HG03457 (cell line): Measurements from ENCODE around the gene FANCD2.
A peak's percentile ranks its signal among the peaks of the same experiment; 100 is the strongest.
"Not testable (repeated sequence)": the region's sequence is repeated elsewhere in the genome, so short reads cannot be mapped to it uniquely, and the experiment has no call there.

Experiments
- ATAC-seq: cut with Tn5 transposase; IDR thresholded peaks from one replicate; pipeline ENCODE4 v1.9.1; 2021; ENCODE audit warnings: moderate number of reproducible peaks; ENCODE audit not compliant: unreplicated experiment

The FANCD2 gene

DNA sequence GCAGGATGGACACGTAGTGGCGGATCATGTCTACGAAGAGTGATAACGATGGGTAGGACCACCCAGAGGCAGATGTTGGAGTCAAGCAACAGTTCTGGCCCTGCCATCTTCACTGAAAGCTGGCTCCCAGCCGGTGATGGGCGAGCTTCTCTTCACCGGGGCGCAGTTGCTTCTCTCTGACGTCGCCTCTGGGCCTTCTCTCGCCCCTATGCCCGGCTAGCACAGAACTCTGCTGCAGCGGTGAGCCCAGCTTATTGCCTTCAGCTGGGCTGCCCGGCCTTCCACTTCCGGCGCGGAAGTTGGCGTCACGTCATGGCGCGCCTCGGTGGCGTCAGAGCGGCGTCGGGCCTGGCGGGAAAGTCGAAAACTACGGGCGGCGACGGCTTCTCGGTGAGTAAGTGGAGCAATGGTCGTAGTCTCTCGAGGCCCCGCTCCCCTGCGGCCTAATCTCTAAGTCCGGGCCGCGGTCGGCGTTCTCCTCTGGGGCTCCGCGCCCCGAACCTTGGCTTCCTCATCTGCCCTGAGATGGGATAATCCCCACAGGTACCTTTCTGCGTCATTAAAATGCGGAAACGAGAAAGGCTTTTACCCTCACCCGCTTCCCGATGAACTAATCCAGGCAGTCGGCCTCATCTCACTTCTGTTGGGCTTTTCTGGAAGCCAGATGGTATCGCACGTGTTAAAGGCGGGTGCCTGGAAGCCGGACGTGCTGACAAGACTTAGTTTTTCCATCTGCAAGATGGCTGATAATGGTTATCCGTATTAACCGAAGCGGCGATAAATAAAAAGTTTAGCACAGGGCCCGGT, at the start of gene FANCD2:
Gene FANCD2 (plus strand): TSS at position 354 of the 807 bp plus-strand sequence. CDS start 2,221 bp downstream, outside the sequence.
- peak; percentile 55 for ATAC-seq

GRCh38 chr3:9976721-9977709, 49.2 kb upstream of the FANCD2 start:
- no peak for ATAC-seq

DNA sequence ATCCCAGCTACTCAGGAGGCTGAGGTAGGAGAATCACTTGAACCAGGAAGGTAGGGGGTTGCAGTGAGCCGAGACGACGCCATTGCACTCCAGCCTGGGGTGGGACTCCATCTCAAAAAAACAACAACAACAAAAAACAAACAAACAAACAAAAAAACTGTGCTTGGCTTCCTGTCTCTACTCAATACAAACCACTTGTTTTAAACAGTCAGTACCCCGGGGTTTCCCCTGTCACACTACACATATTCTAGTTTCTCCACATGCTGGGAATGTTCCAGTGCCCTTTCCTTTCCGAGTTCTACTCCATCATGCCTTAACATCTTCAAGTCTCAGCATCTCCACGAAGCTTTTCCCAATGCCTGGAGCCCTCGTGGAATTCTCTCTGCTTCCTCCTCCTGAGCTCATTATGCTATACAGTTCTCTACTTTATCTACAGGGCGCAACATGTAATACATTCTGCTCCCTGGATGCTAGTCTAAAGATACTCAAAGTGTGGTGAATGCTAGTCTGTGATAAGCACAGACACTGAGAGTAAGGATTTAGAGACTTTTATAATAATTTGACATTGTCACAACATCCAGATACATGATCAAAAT, 47.4 kb upstream of the FANCD2 start:
- no peak for ATAC-seq

GRCh38 chr3:9980251-9980650, 46.0 kb upstream of the FANCD2 start:
- ATAC-seq, result no peak

DNA sequence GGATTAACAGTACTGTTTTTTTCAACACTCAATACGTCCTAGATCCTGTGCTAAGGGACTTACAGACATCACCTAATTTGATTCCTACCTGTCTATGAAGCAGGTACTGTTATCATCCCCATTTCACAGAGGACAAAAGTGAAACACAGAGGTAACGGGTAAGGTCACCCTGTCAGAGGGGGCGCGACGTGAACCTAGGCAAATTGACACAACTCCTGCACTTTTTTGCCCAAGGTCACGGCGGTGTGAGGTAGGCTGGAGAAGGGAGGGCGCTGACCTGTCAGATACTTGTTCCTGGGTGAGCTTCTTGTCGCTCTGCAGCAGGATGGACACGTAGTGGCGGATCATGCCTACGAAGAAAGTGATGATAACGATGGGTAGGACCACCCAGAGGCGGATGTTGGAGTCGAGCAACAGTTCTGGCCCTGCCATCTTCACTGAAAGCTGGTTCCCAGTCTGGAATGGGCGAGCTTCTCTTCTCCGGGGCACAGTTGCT, 40.0 kb upstream of the FANCD2 start:
- ATAC-seq, result peak; percentile 13

- ATAC-seq, result no peak
Observed at GRCh38 chr3:9994086-9994844, 32.0 kb upstream of the FANCD2 start.

GRCh38 chr3:10000686-10001085, 25.6 kb upstream of the FANCD2 start:
- ATAC-seq, result no peak

DNA sequence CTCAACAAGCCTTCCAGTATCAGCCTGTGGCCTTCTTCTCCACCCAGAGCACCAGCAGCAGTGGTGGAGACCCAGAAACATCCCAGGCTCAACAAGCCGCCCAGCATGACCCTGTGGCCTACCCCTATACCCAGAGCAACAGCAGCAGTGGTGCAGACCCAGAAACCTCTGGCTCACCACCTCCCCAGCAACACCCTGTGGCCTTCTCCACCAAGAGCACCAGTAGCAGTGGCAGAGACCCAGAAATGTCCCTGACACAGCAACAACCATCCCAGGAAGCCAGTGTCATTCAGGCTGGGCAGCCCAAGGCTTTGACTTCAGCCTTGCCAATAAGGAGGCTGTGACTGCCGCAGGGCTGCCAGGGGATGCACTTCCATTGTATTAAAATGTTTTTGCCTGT, 23.3 kb upstream of the FANCD2 start:
- ATAC-seq, result no peak

DNA sequence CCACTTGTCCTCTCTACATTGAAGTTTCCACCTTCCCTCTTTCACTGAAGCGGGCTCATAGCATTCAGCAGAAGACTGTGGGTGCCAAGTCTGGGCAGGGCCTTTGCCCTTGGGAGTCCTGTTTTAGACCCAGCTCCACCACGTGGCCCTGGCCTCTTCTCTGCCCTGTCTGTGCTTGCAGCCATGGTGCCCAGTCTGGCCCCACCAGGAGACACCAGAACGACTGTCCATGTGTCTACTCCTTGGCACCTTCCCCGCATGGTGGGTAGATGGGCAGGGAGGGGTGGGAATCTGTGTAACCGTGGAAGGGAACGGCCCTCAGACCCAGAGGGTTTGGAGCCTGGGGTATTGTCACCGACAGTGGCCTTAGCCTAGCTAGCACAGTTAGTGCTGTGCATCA, 21.7 kb upstream of the FANCD2 start:
- ATAC-seq, result no peak

DNA sequence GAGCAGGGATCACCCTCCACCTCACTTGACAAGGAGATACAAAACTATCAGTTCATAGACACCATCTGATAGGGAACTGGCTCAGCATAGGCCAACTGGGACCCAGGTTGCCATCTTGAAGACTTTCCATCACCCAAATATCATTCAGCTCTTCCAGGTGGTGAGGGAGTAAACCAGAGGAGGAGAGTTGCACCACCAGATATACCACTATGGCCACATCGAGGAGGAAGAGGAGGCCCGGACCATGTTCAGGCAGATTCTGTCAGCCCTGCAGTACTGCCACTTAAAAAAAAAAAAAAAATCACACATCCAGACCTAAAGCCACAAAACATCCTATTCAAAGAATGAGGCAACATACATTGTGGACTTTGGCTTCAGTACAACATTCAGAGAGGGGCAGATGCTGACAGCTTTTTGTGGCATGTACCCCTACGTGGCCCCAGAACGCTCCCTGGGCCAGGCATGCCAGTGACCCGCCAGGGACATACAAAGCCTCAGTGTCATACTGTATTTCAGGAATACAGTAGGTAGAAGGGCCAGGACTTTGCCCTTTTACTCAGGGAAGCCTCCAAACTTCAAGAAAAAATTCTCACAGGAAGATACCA, 21.2 kb upstream of the FANCD2 start:
- no peak for ATAC-seq

DNA sequence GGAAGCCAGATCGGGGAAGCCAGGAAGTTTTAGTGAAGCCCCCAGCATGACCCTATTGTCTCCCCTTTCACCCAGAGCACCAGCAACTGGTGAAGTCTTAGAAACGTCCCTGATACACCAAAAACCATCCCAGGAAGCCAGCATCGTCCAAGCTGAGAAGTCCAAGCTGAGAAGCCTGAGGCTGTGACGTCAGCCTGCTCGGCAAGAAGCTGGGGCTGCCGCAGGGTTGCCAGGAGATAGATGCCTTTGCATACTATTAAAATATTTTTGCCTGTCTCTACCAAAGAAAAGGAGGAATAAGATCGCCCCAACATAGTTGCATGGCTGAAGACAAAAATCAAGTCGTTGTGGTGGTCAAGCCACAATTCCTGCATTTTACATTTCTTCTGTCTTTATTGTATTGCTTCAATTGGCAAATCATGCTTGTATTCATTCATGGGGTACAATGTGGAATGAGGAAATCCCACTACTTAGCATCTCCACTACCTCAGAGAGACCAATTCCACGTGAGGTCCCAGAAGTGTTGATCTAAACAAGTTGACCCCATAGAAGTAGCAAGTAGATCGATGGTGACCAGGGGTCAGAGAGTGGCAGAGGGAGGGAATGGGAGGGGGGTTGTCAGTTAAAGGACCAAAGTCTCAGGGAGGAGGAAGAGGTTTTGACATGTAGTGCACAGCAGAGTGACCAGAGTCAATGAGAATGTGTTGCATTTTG, 20.0 kb upstream of the FANCD2 start:
- ATAC-seq, result no peak

- ATAC-seq, result no peak
Observed at GRCh38 chr3:10006762-10007090, 19.5 kb upstream of the FANCD2 start.

DNA sequence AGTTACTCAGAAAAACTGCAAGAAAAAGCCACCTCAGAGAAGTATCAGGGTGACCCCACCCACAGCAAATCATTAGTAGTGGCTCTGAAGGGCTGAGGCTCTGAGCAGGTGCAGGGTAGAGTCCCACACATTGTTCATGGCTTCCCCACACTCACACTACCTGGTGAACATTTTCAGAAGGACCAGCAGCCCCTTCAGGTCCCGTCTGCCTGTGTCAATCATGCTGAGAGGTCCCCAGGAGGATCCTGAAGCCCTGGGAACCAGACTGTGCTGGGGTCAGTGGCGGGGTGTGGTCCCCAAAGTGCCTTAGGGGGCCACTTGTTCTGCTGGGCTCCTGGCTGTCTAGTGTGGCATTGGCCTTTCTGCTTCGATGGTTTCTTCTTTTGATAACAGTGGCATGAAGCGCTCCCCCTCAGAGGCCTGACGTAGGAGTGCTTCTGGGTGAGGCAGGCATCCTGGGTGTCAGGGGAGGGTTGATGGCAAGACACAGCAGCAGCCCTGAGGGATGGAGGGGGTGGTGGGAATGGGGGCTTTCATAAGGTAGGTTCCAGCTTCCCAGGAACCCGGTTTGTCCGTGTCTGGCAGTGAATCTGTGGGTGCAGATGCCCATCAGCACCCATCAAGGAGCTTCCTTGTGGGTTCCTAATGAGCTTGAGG, 19.0 kb upstream of the FANCD2 start:
- ATAC-seq, result no peak

GRCh38 chr3:10008216-10008587, 18.0 kb upstream of the FANCD2 start:
- ATAC-seq, result not testable (repeated sequence)

DNA sequence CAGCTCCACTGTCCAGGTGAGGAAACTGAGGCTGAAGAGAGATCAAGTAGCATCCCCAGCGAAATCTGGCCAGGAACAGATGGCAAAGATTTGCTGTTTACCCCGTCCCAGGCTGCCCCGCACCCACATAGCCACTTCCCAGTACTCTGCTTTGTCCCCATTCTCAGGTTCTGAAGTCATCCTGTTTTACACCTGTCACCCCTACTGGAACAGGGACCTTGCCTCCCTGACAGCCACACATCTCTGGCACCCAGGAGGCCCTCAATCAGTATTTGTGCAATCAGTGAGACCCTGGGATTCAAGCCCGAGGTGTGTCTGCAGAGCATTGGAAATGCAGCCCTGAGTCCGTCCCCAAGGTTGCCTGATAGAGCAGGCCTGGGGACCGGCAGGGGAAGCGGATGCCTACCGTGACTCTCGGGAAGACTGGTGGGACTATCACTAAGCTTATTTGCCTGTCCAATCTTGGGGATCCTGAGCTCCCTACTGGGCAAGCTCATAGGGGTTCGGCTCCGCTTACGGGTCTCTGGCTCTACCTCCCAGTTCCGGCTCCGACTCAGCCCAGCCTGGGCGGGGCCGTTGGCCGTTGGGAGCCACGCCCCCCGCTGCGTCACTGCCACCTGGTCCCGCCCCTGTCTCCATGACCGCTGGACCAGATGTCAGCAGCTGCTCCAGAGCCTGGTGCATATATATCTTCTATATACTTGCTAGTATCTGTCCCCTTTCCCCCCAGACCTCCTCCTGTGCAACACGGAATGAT, 17.5 kb upstream of the FANCD2 start:
- peak; percentile 42 for ATAC-seq

GRCh38 chr3:10010421-10010877, 15.8 kb upstream of the FANCD2 start:
- no peak for ATAC-seq

DNA sequence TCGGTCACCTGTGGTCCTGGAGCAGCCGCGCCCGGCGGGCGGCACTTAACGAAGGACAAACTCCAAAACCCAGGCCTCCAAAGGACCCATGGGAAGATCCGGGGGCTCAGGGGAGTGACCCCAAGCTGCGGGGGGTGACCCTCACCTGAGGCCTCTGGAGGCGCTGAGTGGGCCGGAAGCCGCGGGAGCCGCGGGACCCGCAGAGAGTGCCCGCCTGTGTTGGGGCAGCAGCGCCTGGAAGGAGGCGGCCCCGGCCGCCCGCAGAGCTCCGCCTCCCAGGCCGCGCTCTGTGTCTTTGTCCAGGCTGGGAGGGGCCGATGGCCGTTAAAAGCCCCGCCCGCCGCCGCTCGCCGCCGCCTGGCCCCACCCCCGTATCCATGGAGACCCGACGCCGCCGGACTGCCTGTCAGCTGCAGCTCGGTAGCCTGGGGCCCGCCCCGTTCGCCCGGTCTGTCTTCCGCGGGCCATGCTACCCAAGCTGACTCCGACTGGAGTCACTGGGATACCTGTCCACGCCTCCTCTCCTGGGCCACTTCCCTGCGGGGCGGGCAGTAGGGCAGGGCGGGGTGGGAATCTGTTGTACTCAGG, 15.3 kb upstream of the FANCD2 start:
- peak; percentile 67 for ATAC-seq

- no peak for ATAC-seq
Observed at GRCh38 chr3:10011631-10012030, 14.6 kb upstream of the FANCD2 start.
